IMR-90 (cell line): ENCODE results near the gene PLCB3. TPM values are rescaled to one million over a fixed set of nuclear protein-coding genes. Genes with fewer than 3 reads are reported as not detected.

ENCODE experiments used
- ATAC-seq: fragments of 200-7000 bp; cut with Tn5 transposase; 2 replicates; pipeline ENCODE4 v1.9.1; 2020; ENCODE audit warnings: low read depth, mild to moderate bottlenecking, moderate library complexity
- BruUV-seq: library from RNA; stranded (reverse); fragments of 400-500 nt; replicated peaks from 2 replicates; lab custom pipeline; 2021; lab: Mats Ljungman, UMichigan
- CTCF ChIA-PET: fragments of 300-600 bp; formaldehyde crosslinking; extraction: SDS; loops from one replicate; lab custom pipeline; 2021; ENCODE audit warnings: antibody characterized with exemption; lab: Yijun Ruan, JAX
- POLR2A ChIA-PET: fragments of 300-600 bp; sonication (Branson Sonifier 250); formaldehyde crosslinking; loops from one replicate; lab custom pipeline; 2022; ENCODE audit warnings: antibody characterized with exemption; ENCODE audit not compliant: unreplicated experiment; lab: Charles Lee
- DNase-seq: peaks from one replicate; pipeline ENCODE4 v3.0.0; 2013
- H2AFZ ChIP-seq: replicated peaks from 2 replicates; pipeline ENCODE3; 2013; ENCODE audit warnings: low read length, mild to moderate bottlenecking; ENCODE audit not compliant: poor library complexity
- H2AK5ac ChIP-seq: 2 replicates; pipeline ENCODE4 v1.6.1; 2013; ENCODE audit warnings: low read depth, low read length, inconsistent platforms
- H2AK9ac ChIP-seq: replicated peaks from 2 replicates; pipeline ENCODE3; 2013; ENCODE audit warnings: mild to moderate bottlenecking, low read depth, low read length, moderate library complexity; ENCODE audit not compliant: poor library complexity
- H2BK120ac ChIP-seq: 2 replicates; pipeline ENCODE4 v1.6.1; 2013; ENCODE audit warnings: low read depth, low read length, inconsistent platforms
- H2BK15ac ChIP-seq: 3 replicates; pipeline ENCODE4 v1.6.1; 2013; ENCODE audit warnings: low read depth, low read length, inconsistent platforms
- H2BK20ac ChIP-seq: 2 replicates; pipeline ENCODE4 v1.6.1; 2013; ENCODE audit warnings: low read depth, mild to moderate bottlenecking, inconsistent platforms, low read length, moderate library complexity
- H2BK5ac ChIP-seq: 2 replicates; pipeline ENCODE4 v1.6.1; 2013; ENCODE audit warnings: mild to moderate bottlenecking, low read depth, low read length, inconsistent platforms; ENCODE audit not compliant: poor library complexity, severe bottlenecking
- H3K14ac ChIP-seq: replicated peaks from 2 replicates; pipeline ENCODE4 v1.6.1; 2013; ENCODE audit warnings: low read depth, low read length, inconsistent platforms
- H3K18ac ChIP-seq: 2 replicates; pipeline ENCODE4 v1.6.1; 2013; ENCODE audit warnings: low read depth, low read length, control low read depth
- H3K23ac ChIP-seq: 2 replicates; pipeline ENCODE4 v1.6.1; 2013; ENCODE audit warnings: low read depth, low read length, inconsistent platforms
- H3K27ac ChIP-seq: 2 replicates; pipeline ENCODE4 v1.5.1; 2013; ENCODE audit warnings: mild to moderate bottlenecking, control low read depth, low read length; ENCODE audit not compliant: insufficient read depth
- H3K27me3 ChIP-seq: 2 replicates; pipeline ENCODE4 v1.6.1; 2013; ENCODE audit warnings: low read length; ENCODE audit not compliant: control insufficient read depth, insufficient read depth
- H3K36me3 ChIP-seq: 2 replicates; pipeline ENCODE4 v1.6.1; 2013; ENCODE audit warnings: low read length, mixed read lengths; ENCODE audit not compliant: control insufficient read depth, insufficient read depth
- H3K4ac ChIP-seq: 2 replicates; pipeline ENCODE4 v1.6.1; 2013; ENCODE audit warnings: low read depth, low read length, inconsistent platforms
- H3K4me1 ChIP-seq: 2 replicates; pipeline ENCODE4 v1.6.1; 2013; ENCODE audit warnings: low read length, mixed read lengths; ENCODE audit not compliant: control insufficient read depth, insufficient read depth
- H3K4me2 ChIP-seq: 2 replicates; pipeline ENCODE4 v1.6.1; 2013; ENCODE audit warnings: low read depth, mild to moderate bottlenecking, control low read depth, low read length, moderate library complexity
- H3K4me3 ChIP-seq: 2 replicates; pipeline ENCODE4 v1.5.1; 2013; ENCODE audit warnings: low read depth, mild to moderate bottlenecking, control low read depth, low read length, moderate library complexity; ENCODE audit not compliant: insufficient read depth
- H3K56ac ChIP-seq: 2 replicates; pipeline ENCODE4 v1.6.1; 2013; ENCODE audit warnings: low read length, inconsistent platforms; ENCODE audit not compliant: insufficient read depth; ENCODE audit errors: extremely low read depth
- H3K79me1 ChIP-seq, 2 experiments: 2 replicates each; pipeline ENCODE4 v1.6.1; 2013; ENCODE audit warnings: low read length in 2 of 2, inconsistent platforms in 1 of 2, low read depth in 1 of 2
- H3K9ac ChIP-seq: 2 replicates; pipeline ENCODE4 v1.6.1; 2013; ENCODE audit warnings: low read depth, low read length, control low read depth
- H3K9me1 ChIP-seq: 2 replicates; pipeline ENCODE4 v1.6.1; 2013; ENCODE audit warnings: low read length, inconsistent platforms; ENCODE audit not compliant: insufficient read depth
- H3K9me3 ChIP-seq: 2 replicates; pipeline ENCODE4 v1.6.1; 2013; ENCODE audit warnings: low read length; ENCODE audit not compliant: control insufficient read depth, insufficient read depth
- H4K20me1 ChIP-seq: 2 replicates; pipeline ENCODE4 v1.6.1; 2013; ENCODE audit warnings: low read length, inconsistent platforms; ENCODE audit not compliant: insufficient read depth
- H4K5ac ChIP-seq: 2 replicates; pipeline ENCODE4 v1.6.1; 2013; ENCODE audit warnings: mild to moderate bottlenecking, low read depth, low read length, control low read depth
- H4K8ac ChIP-seq, 2 experiments: 2 replicates each; pipeline ENCODE4 v1.6.1; 2013; ENCODE audit warnings: low read depth in 2 of 2, low read length in 2 of 2, control low read depth in 1 of 2, inconsistent platforms in 1 of 2
- H4K91ac ChIP-seq: 2 replicates; pipeline ENCODE4 v1.6.1; 2013; ENCODE audit warnings: low read depth, low read length, inconsistent platforms; ENCODE audit not compliant: insufficient read depth
- BHLHE40 ChIP-seq: fragments of 150-350 bp; IDR thresholded peaks from 2 replicates; pipeline ENCODE4 v1.6.1; 2016; ENCODE audit warnings: mild to moderate bottlenecking, low read depth, low read length
- CEBPB ChIP-seq: IDR thresholded peaks from 2 replicates; pipeline ENCODE4 v1.6.1; 2012; ENCODE audit warnings: low read depth, low read length, improper control_type of control experiment
- CHD1 ChIP-seq: IDR thresholded peaks from 2 replicates; pipeline ENCODE4 v1.6.1; 2012; ENCODE audit warnings: low read depth, low read length, improper control_type of control experiment
- ELK1 ChIP-seq: fragments of 150-350 bp; IDR thresholded peaks from 2 replicates; pipeline ENCODE4 v1.6.1; 2016; ENCODE audit warnings: low read depth, mild to moderate bottlenecking, low read length, moderate library complexity, borderline replicate concordance
- FOS ChIP-seq: fragments of 150-350 bp; IDR thresholded peaks from 2 replicates; pipeline ENCODE4 v1.6.1; 2016; ENCODE audit warnings: low read depth, low read length
- MAFK ChIP-seq: IDR thresholded peaks from 2 replicates; pipeline ENCODE4 v1.6.1; 2012; ENCODE audit warnings: low read depth, low read length, improper control_type of control experiment
- MAZ ChIP-seq: IDR thresholded peaks from 2 replicates; pipeline ENCODE4 v1.6.1; 2012; ENCODE audit warnings: low read depth, mild to moderate bottlenecking, low read length, improper control_type of control experiment, moderate library complexity, borderline replicate concordance
- MXI1 ChIP-seq: IDR thresholded peaks from 2 replicates; pipeline ENCODE4 v1.6.1; 2012; ENCODE audit warnings: low read depth, mild to moderate bottlenecking, low read length, moderate library complexity, borderline replicate concordance
- POLR2A ChIP-seq: IDR thresholded peaks from 2 replicates; pipeline ENCODE4 v1.6.1; 2012; ENCODE audit warnings: mild to moderate bottlenecking, low read depth, low read length
- RAD21 ChIP-seq: IDR thresholded peaks from 2 replicates; pipeline ENCODE4 v1.6.1; 2012; ENCODE audit warnings: low read length, improper control_type of control experiment
- RCOR1 ChIP-seq: IDR thresholded peaks from 2 replicates; pipeline ENCODE4 v1.6.1; 2012; ENCODE audit warnings: mild to moderate bottlenecking, low read length, improper control_type of control experiment; ENCODE audit not compliant: insufficient replicate concordance
- RFX5 ChIP-seq: IDR thresholded peaks from 2 replicates; pipeline ENCODE4 v1.8.0; 2012; ENCODE audit warnings: low read depth, mild to moderate bottlenecking, low read length, moderate library complexity
- SMC3 ChIP-seq: fragments of 150-350 bp; IDR thresholded peaks from 2 replicates; pipeline ENCODE4 v1.6.1; 2016; ENCODE audit warnings: low read depth, mild to moderate bottlenecking, antibody characterized with exemption, low read length, moderate library complexity
- WGBS, 2 experiments: methylation state at CpG; one replicate each; pipeline versions ENCODE4 v1.1.5 to v1.1.7; 2013; ENCODE audit warnings: missing lambda C conversion rate in 2 of 2; ENCODE audit not compliant: insufficient read length in 1 of 2; ENCODE audit errors: extremely low coverage in 2 of 2; 5-methylcytosine and 5-hydroxymethylcytosine counted together
- dilution Hi-C: fragments of 300-500 bp; cut with HindIII; formaldehyde crosslinking; loops from one replicate; pipeline ENCODE4 v1.14.3; 2018; ENCODE audit warnings: low sequenced_read_pairs; ENCODE audit not compliant: unreplicated experiment
- in situ Hi-C: fragments of 300-500 bp; cut with MboI; formaldehyde crosslinking; loops from 3 replicates; pipeline ENCODE4 v1.14.3; 2019; ENCODE audit warnings: low sequenced_read_pairs, inconsistent platforms, mixed read lengths
- intact Hi-C: fragments of 100-400 bp; cut with micrococcal nuclease; formaldehyde crosslinking; loops from 2 replicates; pipeline ENCODE4 v1.10.0; 2022
- polyA plus RNA-seq, 3 experiments: library from polyadenylated mRNA; depleted of rRNA; stranded (reverse); fragments of >200 nt; gene quantifications; 2 replicates each; pipeline ENCODE4 v1.2.3, GENCODE V29; 2012; ENCODE audit warnings: low replicate concordance in 1 of 3
- total RNA-seq: library from RNA; depleted of rRNA; stranded (reverse); fragments of >200 nt; gene quantifications from 2 replicates; pipeline ENCODE4 v1.2.3, GENCODE V29; 2012
- TF ChIP-seq, protein P1 (sequence below): conservative IDR thresholded peaks from 2 replicates; pipeline ENCODE4 v1.5.1; 2012; ENCODE audit warnings: mild to moderate bottlenecking, low read depth, low read length, improper control_type of control experiment
- TF ChIP-seq, protein P2 (sequence below): fragments of 150-350 bp; IDR thresholded peaks from 2 replicates; pipeline ENCODE4 v1.6.1; 2017; ENCODE audit warnings: mild to moderate bottlenecking, antibody characterized with exemption, low read length, low read depth

The PLCB3 gene
- total and polyA plus RNA-seq, 2 of the 4 experiments (the other 2 are of a cell fraction) = 23.9 to 24.9 TPM

DNA sequence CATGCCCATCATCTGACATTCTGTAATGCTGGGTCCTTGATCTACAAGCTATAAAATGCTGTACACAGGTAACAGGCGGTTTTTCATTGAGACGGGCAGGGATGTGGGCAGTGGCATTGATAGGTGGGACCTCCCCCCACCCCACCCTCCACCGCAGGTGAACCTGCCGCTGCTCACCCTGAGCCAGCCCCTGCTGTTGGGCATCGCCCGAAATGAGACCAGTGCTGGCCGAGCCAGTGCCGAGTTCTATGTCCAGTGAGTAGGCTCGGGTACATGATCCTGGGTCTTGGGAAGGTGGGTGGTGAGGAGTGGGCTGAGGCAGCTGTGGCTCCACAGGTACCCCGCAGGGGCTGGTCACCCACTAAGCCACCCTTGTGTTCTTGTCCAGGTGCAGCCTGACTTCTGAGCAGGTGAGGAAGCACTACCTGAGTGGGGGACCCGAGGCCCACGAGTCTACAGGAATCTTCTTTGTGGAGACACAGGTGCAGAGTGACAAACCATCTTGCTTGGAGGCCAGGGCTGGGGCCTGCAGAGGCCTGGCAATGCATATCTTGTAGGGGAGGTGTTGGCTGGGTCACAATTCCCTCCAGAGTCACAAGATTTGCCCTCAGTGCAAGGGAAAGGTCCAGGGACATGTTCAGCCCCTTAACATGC lies 22.1 kb upstream of the PLCB3 start:
- intact Hi-C loops = no loop called here
- peaks cover 23% of the 10 kb centered on the region for H3K4me1 ChIP-seq
- H4K91ac ChIP-seq = no peak overlapping the region
- H3K9me1 ChIP-seq = peaks cover 19% of the 10 kb centered on the region
- no peak overlapping the region for H4K8ac ChIP-seq
- no peak overlapping the region for H3K9ac ChIP-seq
- WGBS, 2 experiments = 83% methylated on average over 1 of the region's 12 CpGs; no CpG with 5 or more reads in 1 of the 2 experiments
- dilution Hi-C loops = no loop called here
- no peak overlapping the region for H4K5ac ChIP-seq
- no peak overlapping the region for H2BK120ac ChIP-seq
- no peaks in the 10 kb centered on the region for H3K27me3 ChIP-seq
- ChIA-PET CTCF (interaction anchor here (0.6 kb wide), 1 partner anchor 1405 kb away, joined by 3 read pairs; no protein-coding TSS in a partner anchor), POLR2A (no interaction called here)
- H3K9me3 ChIP-seq = no peaks in the 10 kb centered on the region
- no peak for DNase-seq
- BruUV-seq = no TSS peak
- in situ Hi-C loops = no loop called here
- no peak overlapping the region for H2BK15ac ChIP-seq
- H3K23ac ChIP-seq = 0 out of 2 replicates have a peak overlapping the region, but pooled peaks have one; percentile 37
- no peak overlapping the region for H3K27ac ChIP-seq
- peak overlapping the region; percentile 64 for H3K4ac ChIP-seq
- no peak for ATAC-seq
- H4K20me1 ChIP-seq = no peaks in the 10 kb centered on the region; the same call in 1 of the 2 replicates
- no peak overlapping the region for H3K18ac ChIP-seq
- H2BK20ac ChIP-seq = no peak overlapping the region
- peaks cover 23 to 84% of the 10 kb centered on the region in 2 experiments for H3K79me1 ChIP-seq
- H3K14ac ChIP-seq = no peak overlapping the region
- H3K36me3 ChIP-seq = peaks cover under 1% of the 10 kb centered on the region; the same call in 1 of the 2 replicates
- H2BK5ac ChIP-seq = no peak overlapping the region
- H3K56ac ChIP-seq = no peak overlapping the region
- 0 out of 2 replicates have a peak overlapping the region, but pooled peaks have one; percentile 1 for H2AK5ac ChIP-seq
- H3K4me3 ChIP-seq = no peak overlapping the region
- H2AFZ ChIP-seq = no peak overlapping the region
- H3K4me2 ChIP-seq = no peak overlapping the region; the same call in 1 of the 2 replicates
- H2AK9ac ChIP-seq = peak overlapping the region; percentile 62
- TF ChIP-seq RAD21 (no peak), MAZ (no peak), MAFK (no peak), RCOR1 (no peak), BHLHE40 (no peak), ELK1 (no peak), CEBPB (no peak), RFX5 (no peak), POLR2A (no peak), FOS (no peak), CHD1 (no peak), MXI1 (no peak), SMC3 (no peak)
- TF ChIP-seq, protein P1, sequence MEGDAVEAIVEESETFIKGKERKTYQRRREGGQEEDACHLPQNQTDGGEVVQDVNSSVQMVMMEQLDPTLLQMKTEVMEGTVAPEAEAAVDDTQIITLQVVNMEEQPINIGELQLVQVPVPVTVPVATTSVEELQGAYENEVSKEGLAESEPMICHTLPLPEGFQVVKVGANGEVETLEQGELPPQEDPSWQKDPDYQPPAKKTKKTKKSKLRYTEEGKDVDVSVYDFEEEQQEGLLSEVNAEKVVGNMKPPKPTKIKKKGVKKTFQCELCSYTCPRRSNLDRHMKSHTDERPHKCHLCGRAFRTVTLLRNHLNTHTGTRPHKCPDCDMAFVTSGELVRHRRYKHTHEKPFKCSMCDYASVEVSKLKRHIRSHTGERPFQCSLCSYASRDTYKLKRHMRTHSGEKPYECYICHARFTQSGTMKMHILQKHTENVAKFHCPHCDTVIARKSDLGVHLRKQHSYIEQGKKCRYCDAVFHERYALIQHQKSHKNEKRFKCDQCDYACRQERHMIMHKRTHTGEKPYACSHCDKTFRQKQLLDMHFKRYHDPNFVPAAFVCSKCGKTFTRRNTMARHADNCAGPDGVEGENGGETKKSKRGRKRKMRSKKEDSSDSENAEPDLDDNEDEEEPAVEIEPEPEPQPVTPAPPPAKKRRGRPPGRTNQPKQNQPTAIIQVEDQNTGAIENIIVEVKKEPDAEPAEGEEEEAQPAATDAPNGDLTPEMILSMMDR = no peak
- TF ChIP-seq, protein P2, sequence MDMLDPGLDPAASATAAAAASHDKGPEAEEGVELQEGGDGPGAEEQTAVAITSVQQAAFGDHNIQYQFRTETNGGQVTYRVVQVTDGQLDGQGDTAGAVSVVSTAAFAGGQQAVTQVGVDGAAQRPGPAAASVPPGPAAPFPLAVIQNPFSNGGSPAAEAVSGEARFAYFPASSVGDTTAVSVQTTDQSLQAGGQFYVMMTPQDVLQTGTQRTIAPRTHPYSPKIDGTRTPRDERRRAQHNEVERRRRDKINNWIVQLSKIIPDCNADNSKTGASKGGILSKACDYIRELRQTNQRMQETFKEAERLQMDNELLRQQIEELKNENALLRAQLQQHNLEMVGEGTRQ = no peak
